ENCODE data around the gene LAMC3. TPM values are rescaled to one million over a fixed set of nuclear protein-coding genes. Genes with fewer than 3 reads are reported as not detected.
A peak's percentile ranks its signal among the peaks of the same experiment; 100 is the strongest.

Gene LAMC3
- total and polyA plus RNA-seq, 4 donors, result 14.4 to 24.1 (median 17.8) TPM

DNA sequence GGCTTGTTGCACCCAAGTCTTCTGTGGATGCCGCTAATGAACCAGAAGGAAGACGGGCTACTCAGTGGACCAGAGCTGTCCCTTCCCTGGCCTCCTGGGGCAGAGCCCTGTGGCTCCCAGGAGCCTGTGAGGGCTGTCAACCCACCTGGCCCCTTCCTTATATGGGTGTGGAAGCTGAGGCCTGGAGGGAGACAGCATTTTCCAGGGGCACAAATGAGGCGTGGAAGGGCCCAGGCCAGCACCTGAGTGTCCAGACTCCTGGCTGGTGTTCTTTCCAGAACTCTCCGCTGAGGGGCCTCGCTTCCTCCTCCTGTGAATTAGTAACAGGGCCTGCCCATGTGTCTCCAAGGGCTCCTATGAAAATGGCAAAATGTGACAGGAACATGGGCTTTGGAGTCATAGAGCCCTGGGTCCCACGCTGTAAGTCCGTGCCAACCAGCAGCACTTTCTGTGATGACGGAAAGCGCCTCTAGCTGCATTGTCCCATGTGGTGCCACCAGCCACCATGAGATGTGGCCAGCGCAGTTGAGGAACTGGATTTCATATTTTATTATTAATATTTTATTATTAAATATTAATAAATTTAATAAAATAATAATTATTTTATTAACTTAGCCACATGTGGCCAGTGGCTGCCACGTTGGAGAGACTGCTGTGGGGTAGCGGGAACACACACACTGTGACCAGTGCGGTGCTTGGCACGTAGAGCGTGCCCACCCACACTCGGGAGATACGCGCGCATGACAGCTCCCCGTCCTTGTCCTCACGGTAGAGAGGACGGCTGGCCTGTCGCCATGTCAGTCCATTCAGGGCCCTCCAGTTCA, 18.3 kb downstream of the LAMC3 start:
- H3K4me1 ChIP-seq (ENCODE audit: control insufficient read depth, insufficient read depth, low read length), result peaks cover 11% of the 10 kb centered on the region
- peaks cover 2% of the 10 kb centered on the region for H3K36me3 ChIP-seq (ENCODE audit: control insufficient read depth, insufficient read depth, low read length)
- no peak for DNase-seq (ENCODE audit: low read depth in 4 of 6, low spot score in 6 of 6)
- no peak overlapping the region for H3K27ac ChIP-seq (ENCODE audit: low read depth, low read length)
- H3K9me3 ChIP-seq (ENCODE audit: control insufficient read depth, insufficient read depth, low read length), result no peaks in the 10 kb centered on the region
- H3K4me3 ChIP-seq (ENCODE audit: low read depth, low read length), result no peak overlapping the region
- no peaks in the 10 kb centered on the region for H3K27me3 ChIP-seq (ENCODE audit: control insufficient read depth, insufficient read depth, low read length)
- 93% methylated on average over 20 of the region's 23 CpGs for WGBS (ENCODE audit: insufficient coverage)

DNA sequence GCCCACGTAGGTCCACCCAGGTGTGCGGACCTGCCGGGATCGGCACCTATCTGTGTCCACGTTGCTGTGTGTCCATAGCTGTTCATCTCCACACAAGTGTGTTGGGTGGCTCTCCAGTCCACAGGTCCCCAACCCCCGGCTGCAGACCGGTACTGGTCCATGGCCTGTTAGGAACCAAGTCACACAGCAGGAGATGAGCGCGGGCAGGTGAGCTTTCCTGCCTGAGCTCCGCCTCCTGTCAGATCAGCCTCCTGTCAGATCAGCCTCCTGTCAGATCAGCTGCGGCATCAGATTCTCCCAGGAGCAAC, 18.9 kb downstream of the LAMC3 start:
- Histone ChIP-seq H3K4me1 (ENCODE audit: control insufficient read depth, insufficient read depth, low read length) (peaks cover 11% of the 10 kb centered on the region), H3K36me3 (ENCODE audit: control insufficient read depth, insufficient read depth, low read length) (peaks cover 2% of the 10 kb centered on the region), H3K9me3 (ENCODE audit: control insufficient read depth, insufficient read depth, low read length) (no peaks in the 10 kb centered on the region), H3K27me3 (ENCODE audit: control insufficient read depth, insufficient read depth, low read length) (no peaks in the 10 kb centered on the region), H3K27ac (ENCODE audit: low read depth, low read length) (no peak overlapping the region), H3K4me3 (ENCODE audit: low read depth, low read length) (no peak overlapping the region)
- WGBS (ENCODE audit: insufficient coverage), result 91% methylated on average over 11 of the region's 11 CpGs
- no peak for DNase-seq (ENCODE audit: low read depth in 4 of 6, low spot score in 6 of 6)

DNA sequence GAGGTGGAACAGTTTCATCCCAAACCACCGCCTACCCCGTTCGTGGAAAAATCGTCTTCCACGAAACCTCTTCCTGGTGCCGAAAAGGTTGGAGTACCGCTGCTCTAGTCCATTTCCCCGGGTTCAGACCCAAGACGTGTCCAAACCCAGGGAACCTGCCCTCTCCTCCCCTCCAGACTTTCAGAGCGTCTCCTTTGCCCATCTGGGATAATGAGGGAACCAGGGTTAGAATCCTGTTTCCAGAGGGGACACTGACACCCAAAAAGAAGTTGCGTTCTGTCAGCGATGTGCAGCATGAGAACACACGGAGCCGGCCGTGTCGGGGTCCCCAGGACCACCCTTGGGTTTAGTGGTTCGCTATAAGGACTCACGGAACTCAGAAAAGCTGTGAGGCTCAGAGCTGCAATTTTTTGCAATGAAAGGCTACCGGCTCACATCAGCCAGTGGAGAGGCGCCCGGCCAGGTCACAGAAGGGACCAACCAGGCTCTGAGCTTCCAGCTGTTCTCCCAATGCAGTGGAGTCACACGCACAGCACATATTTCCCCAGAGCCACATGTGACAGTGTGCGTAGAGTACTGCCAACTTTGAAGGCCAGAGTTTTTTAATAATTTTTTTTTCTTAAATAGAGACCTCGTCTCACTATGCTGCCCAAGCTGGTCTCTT, 19.4 kb downstream of the LAMC3 start:
- 88% methylated on average over 21 of the region's 24 CpGs for WGBS (ENCODE audit: insufficient coverage)
- DNase-seq (ENCODE audit: low read depth in 4 of 6, low spot score in 6 of 6), result no peak
- H3K9me3 ChIP-seq (ENCODE audit: control insufficient read depth, insufficient read depth, low read length), result no peaks in the 10 kb centered on the region
- H3K4me1 ChIP-seq (ENCODE audit: control insufficient read depth, insufficient read depth, low read length), result peaks cover 11% of the 10 kb centered on the region
- no peak overlapping the region for H3K27ac ChIP-seq (ENCODE audit: low read depth, low read length)
- no peak overlapping the region for H3K4me3 ChIP-seq (ENCODE audit: low read depth, low read length)
- peaks cover 2% of the 10 kb centered on the region for H3K36me3 ChIP-seq (ENCODE audit: control insufficient read depth, insufficient read depth, low read length)
- no peaks in the 10 kb centered on the region for H3K27me3 ChIP-seq (ENCODE audit: control insufficient read depth, insufficient read depth, low read length)

DNA sequence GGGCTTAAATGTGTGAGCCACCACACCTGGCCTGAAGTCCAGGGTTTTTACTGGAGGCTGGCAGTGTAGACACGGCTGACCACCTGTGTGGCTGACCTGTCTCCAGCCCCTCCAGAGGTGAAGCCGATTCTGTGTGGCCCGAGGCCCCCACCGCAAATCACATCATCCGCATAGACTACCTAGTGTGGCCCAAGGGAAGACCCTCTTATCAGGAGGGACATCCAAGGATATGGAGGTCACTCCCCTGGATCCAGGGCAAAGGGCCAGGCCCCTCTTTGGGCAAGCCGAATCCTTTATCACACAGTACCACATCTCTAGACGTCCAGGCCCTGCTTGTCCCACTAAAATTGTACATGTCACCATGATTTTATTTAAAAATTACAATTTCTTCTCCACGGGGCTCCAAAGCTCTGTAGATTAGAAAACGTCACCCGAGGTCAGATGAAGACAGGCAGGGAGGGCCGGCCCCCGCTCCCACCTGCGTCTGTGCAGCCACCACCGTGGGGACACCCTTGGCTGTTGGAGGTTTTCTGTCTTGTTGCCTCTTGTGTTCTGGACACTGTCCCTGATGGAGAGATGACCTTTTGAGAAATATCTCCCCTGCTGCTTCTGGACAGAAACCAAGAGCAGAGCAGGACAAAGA, 20.1 kb downstream of the LAMC3 start:
- DNase-seq (ENCODE audit: low read depth in 4 of 6, low spot score in 6 of 6), result no peak
- 82% methylated on average over 12 of the region's 14 CpGs for WGBS (ENCODE audit: insufficient coverage)
- Histone ChIP-seq H3K27ac (ENCODE audit: low read depth, low read length) (no peak overlapping the region), H3K4me1 (ENCODE audit: control insufficient read depth, insufficient read depth, low read length) (peaks cover 11% of the 10 kb centered on the region), H3K36me3 (ENCODE audit: control insufficient read depth, insufficient read depth, low read length) (peaks cover 2% of the 10 kb centered on the region), H3K4me3 (ENCODE audit: low read depth, low read length) (no peak overlapping the region), H3K9me3 (ENCODE audit: control insufficient read depth, insufficient read depth, low read length) (no peaks in the 10 kb centered on the region), H3K27me3 (ENCODE audit: control insufficient read depth, insufficient read depth, low read length) (no peaks in the 10 kb centered on the region)

DNA sequence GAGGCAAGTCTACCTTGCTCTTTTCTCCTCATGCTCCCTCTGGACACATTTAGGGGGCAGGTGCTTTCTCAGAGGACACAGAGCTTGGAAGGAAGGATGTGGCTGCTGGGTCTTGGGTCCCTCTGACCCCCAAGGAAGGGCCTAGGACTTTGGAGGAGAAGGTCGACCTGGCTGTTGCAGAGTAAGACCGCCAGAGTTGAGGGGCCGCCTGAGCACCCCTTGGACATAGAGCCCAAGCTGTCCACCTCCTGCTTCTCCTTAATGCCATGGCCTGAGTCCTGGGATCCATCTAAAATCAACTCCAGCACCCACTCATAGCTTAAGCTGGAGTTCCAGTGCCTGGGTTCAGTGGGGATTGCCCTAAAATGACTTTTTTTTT, 20.6 kb downstream of the LAMC3 start:
- DNase-seq (ENCODE audit: low read depth in 4 of 6, low spot score in 6 of 6), result no peak
- Histone ChIP-seq H3K4me1 (ENCODE audit: control insufficient read depth, insufficient read depth, low read length) (peaks cover 11% of the 10 kb centered on the region), H3K27ac (ENCODE audit: low read depth, low read length) (no peak overlapping the region), H3K27me3 (ENCODE audit: control insufficient read depth, insufficient read depth, low read length) (no peaks in the 10 kb centered on the region), H3K9me3 (ENCODE audit: control insufficient read depth, insufficient read depth, low read length) (no peaks in the 10 kb centered on the region), H3K4me3 (ENCODE audit: low read depth, low read length) (no peak overlapping the region), H3K36me3 (ENCODE audit: control insufficient read depth, insufficient read depth, low read length) (peaks cover 2% of the 10 kb centered on the region)
- 83% methylated on average over 3 of the region's 3 CpGs for WGBS (ENCODE audit: insufficient coverage)

DNA sequence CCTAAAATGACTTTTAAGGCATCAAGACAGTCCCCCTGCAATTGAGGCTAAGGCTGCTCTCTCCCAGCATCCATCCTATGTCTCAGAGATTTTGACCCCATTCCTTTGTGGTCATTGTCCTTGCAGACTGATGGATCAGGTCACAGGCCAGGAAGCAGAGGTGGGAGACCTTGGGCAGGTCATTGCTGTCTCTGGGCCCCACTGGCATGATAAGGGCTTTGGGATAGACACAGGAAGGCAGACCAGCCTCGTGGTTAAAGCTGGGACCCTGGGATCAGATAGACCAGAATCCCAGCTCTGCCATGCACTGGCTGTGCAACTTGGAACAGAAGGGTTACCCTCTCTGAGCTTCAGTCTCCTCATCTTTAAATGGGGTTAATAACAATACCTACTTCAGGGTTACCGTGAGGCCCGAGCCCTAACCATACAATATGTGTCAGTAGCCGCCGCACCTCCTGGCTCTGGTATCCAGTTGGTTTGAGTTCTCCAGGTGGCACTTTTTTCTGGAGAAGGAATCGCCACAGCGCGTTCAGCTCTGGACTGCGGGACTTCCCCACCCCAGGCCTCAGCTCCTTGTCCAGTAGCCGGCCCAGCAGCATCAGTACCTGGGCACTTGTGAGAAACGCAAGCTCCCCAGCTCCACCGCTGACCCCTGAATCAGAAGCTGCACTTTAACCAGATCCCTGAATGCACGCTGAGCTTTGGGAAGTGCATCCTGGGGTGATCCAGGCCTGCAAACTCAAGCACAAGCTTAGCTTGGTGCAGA, 21.4 kb downstream of the LAMC3 start:
- WGBS (ENCODE audit: insufficient coverage), result 75% methylated on average over 12 of the region's 13 CpGs
- Histone ChIP-seq H3K27me3 (ENCODE audit: control insufficient read depth, insufficient read depth, low read length) (no peaks in the 10 kb centered on the region), H3K9me3 (ENCODE audit: control insufficient read depth, insufficient read depth, low read length) (no peaks in the 10 kb centered on the region), H3K27ac (ENCODE audit: low read depth, low read length) (no peak overlapping the region), H3K4me3 (ENCODE audit: low read depth, low read length) (no peak overlapping the region), H3K36me3 (ENCODE audit: control insufficient read depth, insufficient read depth, low read length) (peaks cover 2% of the 10 kb centered on the region), H3K4me1 (ENCODE audit: control insufficient read depth, insufficient read depth, low read length) (peaks cover 11% of the 10 kb centered on the region)
- DNase-seq (ENCODE audit: low read depth in 4 of 6, low spot score in 6 of 6), result no peak

DNA sequence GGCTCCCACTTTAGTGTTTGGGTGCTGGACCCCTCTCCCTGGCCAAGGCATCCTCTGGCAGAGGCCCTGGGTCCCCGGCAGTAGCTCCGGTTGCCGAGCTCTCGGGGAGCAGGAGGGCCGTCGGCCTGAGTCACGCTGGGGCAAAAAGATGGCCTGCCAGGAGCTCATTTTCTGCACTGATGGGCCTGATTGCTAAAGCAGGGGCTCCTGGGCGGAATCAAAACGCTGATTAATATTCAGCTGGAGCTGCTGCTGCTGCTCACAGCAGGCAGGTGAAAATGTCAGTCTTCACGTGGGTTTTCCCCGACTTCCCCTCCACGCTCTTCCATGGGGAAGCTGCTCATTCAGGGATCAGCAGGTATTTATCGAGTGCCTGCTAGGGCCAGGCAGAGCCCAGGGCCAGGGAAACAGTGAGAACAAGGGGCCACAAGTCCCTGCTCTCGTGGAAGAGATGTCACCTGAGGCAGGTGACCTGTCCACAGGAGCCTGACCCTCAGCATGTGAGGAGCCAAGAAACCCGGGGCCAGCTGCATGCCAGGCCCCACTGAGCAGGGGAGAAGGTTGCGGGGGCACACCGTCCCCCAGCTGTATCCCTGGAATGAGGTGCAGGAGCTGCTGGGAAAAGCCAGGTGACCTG, 22.1 kb downstream of the LAMC3 start:
- Histone ChIP-seq H3K9me3 (ENCODE audit: control insufficient read depth, insufficient read depth, low read length) (no peaks in the 10 kb centered on the region), H3K27me3 (ENCODE audit: control insufficient read depth, insufficient read depth, low read length) (no peaks in the 10 kb centered on the region), H3K4me1 (ENCODE audit: control insufficient read depth, insufficient read depth, low read length) (peaks cover 13% of the 10 kb centered on the region), H3K36me3 (ENCODE audit: control insufficient read depth, insufficient read depth, low read length) (peaks cover 2% of the 10 kb centered on the region), H3K27ac (ENCODE audit: low read depth, low read length) (no peak overlapping the region), H3K4me3 (ENCODE audit: low read depth, low read length) (no peak overlapping the region)
- peak in 1 of 6 donors; percentile 67 for DNase-seq (ENCODE audit: low read depth in 4 of 6, low spot score in 6 of 6)
- WGBS (ENCODE audit: insufficient coverage), result 64% methylated on average over 17 of the region's 17 CpGs

DNA sequence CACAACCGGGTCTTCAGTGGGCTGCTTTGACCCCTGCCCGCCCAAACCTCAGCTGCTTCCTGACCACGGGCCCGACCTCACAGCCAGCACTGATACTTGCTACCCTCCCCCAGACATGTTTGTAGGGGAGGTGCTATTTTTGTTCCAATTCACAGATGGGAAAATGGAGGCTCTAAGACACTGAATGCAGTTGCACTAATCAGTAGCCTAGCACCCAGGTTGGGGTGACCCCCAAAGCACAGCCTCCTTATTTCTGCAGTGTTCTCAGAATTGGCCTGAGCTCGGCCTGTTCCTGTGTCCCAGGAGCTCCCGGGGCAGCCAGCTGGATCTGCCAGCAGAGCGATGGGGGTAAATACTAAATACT, 22.6 kb downstream of the LAMC3 start:
- no peaks in the 10 kb centered on the region for H3K9me3 ChIP-seq (ENCODE audit: control insufficient read depth, insufficient read depth, low read length)
- no peaks in the 10 kb centered on the region for H3K27me3 ChIP-seq (ENCODE audit: control insufficient read depth, insufficient read depth, low read length)
- 91% methylated on average over 5 of the region's 7 CpGs for WGBS (ENCODE audit: insufficient coverage)
- no peak overlapping the region for H3K4me3 ChIP-seq (ENCODE audit: low read depth, low read length)
- H3K36me3 ChIP-seq (ENCODE audit: control insufficient read depth, insufficient read depth, low read length), result no peaks in the 10 kb centered on the region
- no peak overlapping the region for H3K27ac ChIP-seq (ENCODE audit: low read depth, low read length)
- DNase-seq (ENCODE audit: low read depth in 4 of 6, low spot score in 6 of 6), result no peak
- H3K4me1 ChIP-seq (ENCODE audit: control insufficient read depth, insufficient read depth, low read length), result peaks cover 18% of the 10 kb centered on the region

DNA sequence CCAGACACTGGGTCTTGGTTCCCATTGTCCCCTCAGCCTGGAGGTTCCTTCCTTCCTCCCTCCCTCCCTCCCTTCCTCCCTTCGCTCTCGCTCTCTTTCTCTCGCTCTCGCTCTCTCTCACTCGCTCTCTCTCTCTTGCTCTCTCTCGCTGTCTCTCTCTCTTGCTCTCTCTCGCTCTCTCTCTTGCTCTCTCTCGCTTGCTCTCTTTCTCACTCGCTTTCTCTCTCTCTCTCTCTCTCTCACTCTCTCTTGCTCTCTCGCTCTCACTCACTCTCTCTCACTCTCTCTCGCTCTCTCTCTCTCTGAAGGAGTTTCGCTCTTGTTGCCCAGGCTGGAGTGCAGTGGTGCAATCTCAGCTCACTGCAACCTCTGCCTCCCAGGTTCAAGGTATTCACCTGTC, 23.4 kb downstream of the LAMC3 start:
- no peaks in the 10 kb centered on the region for H3K9me3 ChIP-seq (ENCODE audit: control insufficient read depth, insufficient read depth, low read length)
- H3K27ac ChIP-seq (ENCODE audit: low read depth, low read length), result no peak overlapping the region
- H3K27me3 ChIP-seq (ENCODE audit: control insufficient read depth, insufficient read depth, low read length), result no peaks in the 10 kb centered on the region
- H3K4me3 ChIP-seq (ENCODE audit: low read depth, low read length), result no peak overlapping the region
- no peaks in the 10 kb centered on the region for H3K36me3 ChIP-seq (ENCODE audit: control insufficient read depth, insufficient read depth, low read length)
- no peak for DNase-seq (ENCODE audit: low read depth in 4 of 6, low spot score in 6 of 6)
- H3K4me1 ChIP-seq (ENCODE audit: control insufficient read depth, insufficient read depth, low read length), result peaks cover 26% of the 10 kb centered on the region
- WGBS (ENCODE audit: insufficient coverage), result 89% methylated on average over 9 of the region's 12 CpGs
